Bone marrow (tissue), 2 donors: ENCODE measurements around the gene QRFPR.
"Not testable (repeated sequence)": the region's sequence is repeated elsewhere in the genome, so short reads cannot be mapped to it uniquely, and the experiment has no call there.

Experiments used
- DNase-seq, 2 donors: peaks; one replicate each; lab custom pipeline; 2025; lab: John Stamatoyannopoulos, UW

Gene QRFPR

GRCh38 chr4:121339307-121339706, 41.5 kb downstream of the QRFPR start:
- no peak for DNase-seq

- no peak for DNase-seq
Measured at GRCh38 chr4:121338518-121338917, 42.3 kb downstream of the QRFPR start.

GRCh38 chr4:121336706-121337105, 44.1 kb downstream of the QRFPR start:
- DNase-seq, result no peak

- DNase-seq, result no peak
Measured at GRCh38 chr4:121330180-121330665, 50.6 kb downstream of the QRFPR start.

- no peak for DNase-seq
Measured at GRCh38 chr4:121326597-121326996, 54.2 kb downstream of the QRFPR start.

GRCh38 chr4:121324331-121324730, 56.5 kb downstream of the QRFPR start:
- no peak for DNase-seq

GRCh38 chr4:121321466-121321865, 59.4 kb downstream of the QRFPR start:
- no peak for DNase-seq

- DNase-seq, result no peak
Measured at GRCh38 chr4:121316091-121316490, 64.7 kb downstream of the QRFPR start.

GRCh38 chr4:121313430-121313829, 67.4 kb downstream of the QRFPR start:
- not testable (repeated sequence) for DNase-seq

GRCh38 chr4:121308828-121309227, 72.0 kb downstream of the QRFPR start:
- no peak for DNase-seq

GRCh38 chr4:121308328-121308663, 72.5 kb downstream of the QRFPR start:
- no peak for DNase-seq

- no peak for DNase-seq
Measured at GRCh38 chr4:121307445-121308327, 73.1 kb downstream of the QRFPR start.

GRCh38 chr4:121306931-121307330, 73.9 kb downstream of the QRFPR start:
- no peak for DNase-seq

- no peak for DNase-seq
Measured at GRCh38 chr4:121304893-121305292, 75.9 kb downstream of the QRFPR start.

- no peak for DNase-seq
Measured at GRCh38 chr4:121299367-121299766, 81.5 kb downstream of the QRFPR start.

GRCh38 chr4:121283319-121283718, 97.5 kb downstream of the QRFPR start:
- no peak for DNase-seq

- no peak for DNase-seq
Measured at GRCh38 chr4:121280425-121280824, 100.4 kb downstream of the QRFPR start.

GRCh38 chr4:121278811-121279368, 101.9 kb downstream of the QRFPR start:
- DNase-seq, result no peak
